HG03103 (cell line): Measurements from ENCODE around the gene LUC7L2.
"Not testable (repeated sequence)": the region's sequence is repeated elsewhere in the genome, so short reads cannot be mapped to it uniquely, and the experiment has no call there.

Experiments
- ATAC-seq: cut with Tn5 transposase; IDR thresholded peaks from one replicate; pipeline ENCODE4 v1.9.1; 2021; ENCODE audit warnings: low read depth; ENCODE audit not compliant: unreplicated experiment

Gene LUC7L2

GRCh38 chr7:139393621-139394211 lies 34.0 kb downstream of the LUC7L2 start:
- ATAC-seq = no peak

DNA sequence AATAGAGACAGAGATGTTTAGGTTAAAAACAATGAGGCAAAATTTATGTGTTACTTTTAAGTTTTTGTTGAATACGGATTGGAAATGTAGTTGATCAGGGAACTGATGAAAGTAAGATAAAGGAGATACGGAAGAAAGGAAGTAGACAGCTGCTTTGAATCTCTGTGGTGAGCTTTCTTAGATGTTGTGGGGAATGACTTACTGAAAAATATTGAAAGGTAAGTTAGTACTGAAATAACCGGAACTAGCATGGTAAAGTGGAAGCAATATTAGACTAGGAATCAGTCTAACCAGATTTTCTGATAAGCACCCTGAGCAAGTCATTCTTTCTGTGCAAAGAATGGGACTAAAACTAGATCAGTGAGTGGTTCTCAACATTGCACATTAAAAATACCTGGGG lies 34.8 kb downstream of the LUC7L2 start:
- ATAC-seq = no peak

- ATAC-seq = no peak
These were observed 36.7 kb downstream of the LUC7L2 start for GRCh38 chr7:139396323-139396951.

GRCh38 chr7:139397192-139397591 lies 37.5 kb downstream of the LUC7L2 start:
- ATAC-seq = no peak

DNA sequence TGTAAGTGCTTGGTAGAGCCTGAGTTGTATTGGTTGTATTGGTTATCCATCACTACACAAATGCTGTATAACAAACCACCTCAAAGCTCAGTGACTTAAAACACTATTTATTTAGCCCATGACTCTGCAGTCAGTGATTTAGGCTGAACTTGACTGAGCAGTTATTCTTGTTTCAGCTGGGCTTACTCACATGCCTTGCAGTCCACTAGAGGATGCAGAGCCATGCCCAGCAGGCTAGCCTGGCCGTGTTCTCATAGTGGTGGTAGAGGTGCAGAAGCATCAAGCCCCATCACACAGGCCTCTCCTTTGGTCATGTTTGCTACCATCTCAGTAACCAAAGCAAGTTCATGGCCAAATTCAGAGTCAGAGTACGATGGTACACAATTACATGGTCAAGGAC lies 43.9 kb downstream of the LUC7L2 start:
- ATAC-seq = no peak

DNA sequence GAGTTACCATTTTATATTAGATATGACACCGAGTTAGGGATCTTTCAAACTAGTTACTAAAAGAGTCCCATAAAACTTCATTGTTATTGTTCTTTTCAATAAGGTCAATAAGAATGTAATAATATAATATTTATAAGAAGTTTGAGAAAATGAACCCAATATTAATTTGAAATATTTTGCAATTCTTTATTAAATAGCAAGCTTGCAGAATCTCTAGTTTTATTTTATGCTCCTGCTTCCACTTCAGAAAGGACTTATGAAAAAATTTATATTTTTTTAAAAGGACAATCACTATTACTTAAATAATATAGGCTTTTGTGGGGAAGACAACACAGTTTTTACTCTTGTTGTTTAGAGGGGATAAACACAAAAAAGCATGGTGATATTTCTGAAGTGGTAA lies 47.9 kb downstream of the LUC7L2 start:
- no peak for ATAC-seq

GRCh38 chr7:139414743-139415402 lies 55.2 kb downstream of the LUC7L2 start:
- ATAC-seq = not testable (repeated sequence)

GRCh38 chr7:139416405-139416804 lies 56.7 kb downstream of the LUC7L2 start:
- ATAC-seq = no peak

GRCh38 chr7:139417478-139417877 lies 57.8 kb downstream of the LUC7L2 start:
- ATAC-seq = no peak

DNA sequence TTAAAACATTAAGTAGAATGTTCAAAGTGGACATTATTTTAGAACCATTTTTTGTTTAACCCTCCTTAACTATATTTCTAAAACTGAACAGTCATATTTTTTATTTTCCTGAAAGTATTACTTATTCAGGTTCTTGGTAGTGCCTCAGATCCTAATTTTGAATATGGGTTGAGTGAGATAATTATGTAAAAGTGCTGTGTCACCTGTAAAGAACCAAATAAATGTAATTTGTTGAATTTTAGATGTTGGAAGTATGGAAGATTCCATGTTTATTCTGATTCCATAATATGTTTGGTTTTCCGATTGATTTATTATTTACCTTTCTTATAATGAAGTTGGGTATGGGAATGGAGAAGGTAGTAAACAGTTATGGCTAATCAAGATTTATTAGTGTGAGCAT lies 61.4 kb downstream of the LUC7L2 start:
- ATAC-seq = no peak

DNA sequence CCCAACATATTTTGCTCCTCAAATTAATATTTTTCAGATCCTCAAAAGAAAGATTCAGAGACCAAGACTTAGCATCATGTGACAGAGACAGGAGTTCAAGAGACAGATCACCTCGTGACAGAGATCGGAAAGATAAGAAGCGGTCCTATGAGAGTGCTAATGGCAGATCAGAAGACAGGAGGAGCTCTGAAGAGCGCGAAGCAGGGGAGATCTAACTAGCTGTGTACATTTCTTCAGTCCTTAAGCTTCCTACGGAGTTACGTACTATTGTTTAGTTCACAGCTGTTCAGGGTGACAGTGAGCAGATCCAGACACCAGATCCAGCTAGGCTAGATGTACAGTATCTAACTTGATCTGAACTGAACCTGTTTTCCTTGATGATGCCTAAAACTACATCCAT lies 62.4 kb downstream of the LUC7L2 start:
- ATAC-seq = no peak

- ATAC-seq = no peak
These were observed 63.4 kb downstream of the LUC7L2 start for GRCh38 chr7:139423091-139423490.

DNA sequence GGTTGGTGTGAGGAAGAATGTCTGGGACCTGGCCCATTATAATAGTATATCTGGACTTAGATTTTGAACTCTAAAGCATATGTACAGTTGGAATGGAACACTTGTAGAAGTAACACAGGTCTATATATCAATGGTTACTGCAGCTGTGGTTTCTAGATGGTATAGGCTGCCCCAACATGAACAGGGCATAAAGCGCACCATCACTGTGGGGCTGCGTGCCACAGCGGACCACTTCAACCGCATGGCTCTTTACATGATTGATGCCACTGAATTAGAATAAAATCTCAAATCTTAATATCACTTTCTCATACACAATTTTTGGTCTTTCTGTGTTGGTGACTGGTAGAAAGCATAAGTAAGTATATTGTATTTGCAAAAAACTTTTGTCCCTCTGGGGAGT lies 64.3 kb downstream of the LUC7L2 start:
- ATAC-seq = no peak

- ATAC-seq = not testable (repeated sequence)
These were observed 66.0 kb downstream of the LUC7L2 start for GRCh38 chr7:139425701-139426100.

DNA sequence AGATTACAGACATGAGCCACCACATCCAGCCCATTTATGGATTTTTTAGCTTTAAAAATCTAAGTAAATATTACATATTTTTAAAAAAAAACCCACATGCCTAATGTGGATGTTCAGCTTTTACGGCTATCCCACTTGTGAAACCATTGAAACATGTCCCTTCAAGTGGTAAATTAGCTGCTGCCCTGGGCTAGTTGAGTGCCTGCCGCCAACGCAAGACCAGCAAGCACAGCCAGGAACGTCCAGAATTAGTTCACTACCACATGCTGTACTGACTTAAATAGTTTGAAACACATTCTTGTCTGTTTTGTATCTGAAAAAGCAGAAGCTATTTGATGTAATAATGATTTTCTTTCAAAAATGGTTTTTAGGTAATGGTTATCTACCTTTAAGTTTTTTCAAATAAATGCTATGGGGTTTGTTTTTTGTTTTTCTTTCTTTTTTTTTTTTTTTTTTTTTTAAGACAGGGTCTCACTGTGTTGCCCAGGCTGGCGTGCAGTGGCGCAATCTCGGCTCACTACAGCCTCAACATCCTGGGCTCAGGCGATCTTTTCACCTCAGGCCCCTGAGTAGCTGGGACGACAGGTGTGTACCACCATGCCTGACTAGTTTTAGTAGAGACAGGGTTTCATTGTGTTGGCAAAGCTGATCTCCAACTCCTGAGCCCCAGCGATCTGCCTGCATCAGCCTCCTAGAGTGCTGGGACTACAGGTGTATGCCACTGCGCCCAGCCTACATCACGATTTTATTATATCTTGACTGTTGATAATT lies 66.7 kb downstream of the LUC7L2 start:
- no peak for ATAC-seq

DNA sequence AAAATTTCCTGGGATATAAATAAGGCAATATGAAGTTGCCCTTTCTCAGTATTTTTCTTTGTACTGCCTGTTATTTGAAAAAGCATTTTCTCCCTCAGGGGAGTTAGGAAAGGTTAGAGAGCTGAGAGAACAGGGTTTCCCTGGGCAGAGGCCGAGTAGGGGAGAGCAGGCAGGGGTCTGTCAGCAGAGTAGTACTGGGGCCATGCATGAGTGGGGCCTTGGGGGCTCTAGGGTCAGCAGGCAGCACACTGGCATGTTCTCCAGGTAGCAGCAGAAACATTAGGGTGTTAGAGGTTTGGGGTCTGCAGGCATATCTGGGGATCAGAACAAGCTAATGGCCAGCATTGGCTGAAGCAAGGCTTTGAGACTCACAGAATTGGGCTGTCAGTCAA lies 67.3 kb downstream of the LUC7L2 start:
- no peak for ATAC-seq

DNA sequence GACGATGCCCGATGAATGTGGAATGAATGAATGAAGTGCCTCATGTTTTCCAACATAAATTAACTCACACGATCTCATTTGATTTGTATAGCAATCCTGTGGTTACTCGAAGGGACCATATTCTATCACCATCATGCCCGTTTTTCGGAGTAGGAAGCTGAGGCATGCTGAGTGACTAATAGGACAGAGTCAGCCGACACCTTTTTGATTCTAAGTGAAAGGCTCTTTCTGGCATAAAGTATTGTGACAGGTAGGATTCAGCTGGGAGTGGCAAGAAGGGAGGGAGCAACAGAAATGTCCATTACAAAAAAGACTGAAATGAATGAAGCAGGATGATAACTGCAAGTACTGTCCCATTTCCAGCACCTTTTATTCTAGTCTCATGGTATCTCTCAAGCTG lies 68.1 kb downstream of the LUC7L2 start:
- ATAC-seq = no peak

DNA sequence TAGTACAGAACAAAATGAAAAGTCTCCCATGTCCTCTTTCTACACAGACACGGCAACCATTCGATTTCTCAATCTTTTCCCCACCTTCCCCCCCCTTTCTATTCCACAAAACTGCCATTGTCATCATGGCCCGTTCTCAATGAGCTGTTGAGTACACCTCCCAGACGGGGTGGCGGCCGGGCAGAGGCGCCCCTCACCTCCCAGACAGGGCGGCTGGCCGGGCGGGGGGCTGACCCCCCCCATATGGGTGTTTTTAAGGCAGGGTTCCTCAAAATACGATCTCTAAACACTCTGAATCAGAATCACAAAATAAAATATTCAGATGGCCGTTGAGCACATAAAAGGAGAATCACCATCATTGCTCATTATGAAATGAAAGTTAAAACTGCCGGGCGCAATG lies 70.0 kb downstream of the LUC7L2 start:
- ATAC-seq = not testable (repeated sequence)

- ATAC-seq = no peak
These were observed 70.7 kb downstream of the LUC7L2 start for GRCh38 chr7:139430443-139430842.

GRCh38 chr7:139431010-139431409 lies 71.3 kb downstream of the LUC7L2 start:
- no peak for ATAC-seq

DNA sequence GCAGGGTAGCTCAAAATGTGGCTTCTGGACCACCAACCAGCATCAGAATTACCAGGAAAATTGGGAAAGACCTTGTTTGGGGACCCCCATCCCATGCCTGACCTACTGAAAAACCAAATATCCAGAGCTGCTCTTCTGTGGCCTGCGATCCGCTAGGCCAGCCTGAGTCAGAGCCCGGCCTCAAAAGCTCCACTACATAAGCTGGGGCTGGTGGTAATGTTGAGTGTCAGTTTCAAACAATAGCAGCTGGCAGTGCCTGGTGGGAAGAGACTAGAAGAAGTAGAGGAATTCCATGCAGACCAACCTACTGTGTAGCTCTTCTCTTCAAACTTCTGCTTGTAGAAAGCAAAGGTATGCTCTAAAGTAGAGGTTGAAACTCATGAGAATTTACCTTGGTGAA lies 71.8 kb downstream of the LUC7L2 start:
- no peak for ATAC-seq
